C4-2B (cell line): ENCODE measurements around the gene HEATR5B.

ENCODE experiments used
- ZFX ChIP-seq: fragments of 450-650 bp; IDR thresholded peaks from 2 replicates; pipeline ENCODE4 v1.6.1; 2017
- TF ChIP-seq, protein P1 (sequence below): fragments of 450-650 bp; conservative IDR thresholded peaks from 2 replicates; pipeline ENCODE4 v1.5.1; 2017; ENCODE audit warnings: mild to moderate bottlenecking

DNA sequence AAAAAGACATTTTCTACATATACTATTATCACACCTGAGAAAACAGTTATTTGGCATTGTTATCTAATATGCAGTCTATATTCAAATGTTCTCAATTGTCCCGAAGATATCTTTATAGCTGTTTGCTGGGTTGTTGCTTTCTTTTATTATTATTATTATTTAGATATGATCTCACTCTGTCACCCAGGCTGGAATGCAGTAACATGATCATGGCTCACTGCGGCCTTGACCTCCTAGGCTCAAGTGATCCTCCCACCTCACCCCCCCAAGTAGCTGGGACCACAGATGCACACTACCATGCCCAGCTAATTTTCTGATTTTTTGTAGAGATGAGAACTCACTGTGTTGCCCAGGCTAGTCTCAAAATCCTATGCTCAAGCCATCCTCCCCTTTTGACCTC, 20.0 kb upstream of the HEATR5B start:
- TF ChIP-seq, protein P1, sequence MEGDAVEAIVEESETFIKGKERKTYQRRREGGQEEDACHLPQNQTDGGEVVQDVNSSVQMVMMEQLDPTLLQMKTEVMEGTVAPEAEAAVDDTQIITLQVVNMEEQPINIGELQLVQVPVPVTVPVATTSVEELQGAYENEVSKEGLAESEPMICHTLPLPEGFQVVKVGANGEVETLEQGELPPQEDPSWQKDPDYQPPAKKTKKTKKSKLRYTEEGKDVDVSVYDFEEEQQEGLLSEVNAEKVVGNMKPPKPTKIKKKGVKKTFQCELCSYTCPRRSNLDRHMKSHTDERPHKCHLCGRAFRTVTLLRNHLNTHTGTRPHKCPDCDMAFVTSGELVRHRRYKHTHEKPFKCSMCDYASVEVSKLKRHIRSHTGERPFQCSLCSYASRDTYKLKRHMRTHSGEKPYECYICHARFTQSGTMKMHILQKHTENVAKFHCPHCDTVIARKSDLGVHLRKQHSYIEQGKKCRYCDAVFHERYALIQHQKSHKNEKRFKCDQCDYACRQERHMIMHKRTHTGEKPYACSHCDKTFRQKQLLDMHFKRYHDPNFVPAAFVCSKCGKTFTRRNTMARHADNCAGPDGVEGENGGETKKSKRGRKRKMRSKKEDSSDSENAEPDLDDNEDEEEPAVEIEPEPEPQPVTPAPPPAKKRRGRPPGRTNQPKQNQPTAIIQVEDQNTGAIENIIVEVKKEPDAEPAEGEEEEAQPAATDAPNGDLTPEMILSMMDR = no peak
- no peak for TF ChIP-seq ZFX
